ENCODE results near the gene TM9SF1. TPM values are rescaled to one million over a fixed set of nuclear protein-coding genes. Genes with fewer than 3 reads are reported as not detected.
A peak's percentile ranks its signal among the peaks of the same experiment; 100 is the strongest.

The TM9SF1 gene
- total and polyA plus RNA-seq, 2 of the 13 experiments (the other 11 are each of a cell fraction or from before 2014, with no cell fraction given) = 83.2 to 110 TPM

DNA sequence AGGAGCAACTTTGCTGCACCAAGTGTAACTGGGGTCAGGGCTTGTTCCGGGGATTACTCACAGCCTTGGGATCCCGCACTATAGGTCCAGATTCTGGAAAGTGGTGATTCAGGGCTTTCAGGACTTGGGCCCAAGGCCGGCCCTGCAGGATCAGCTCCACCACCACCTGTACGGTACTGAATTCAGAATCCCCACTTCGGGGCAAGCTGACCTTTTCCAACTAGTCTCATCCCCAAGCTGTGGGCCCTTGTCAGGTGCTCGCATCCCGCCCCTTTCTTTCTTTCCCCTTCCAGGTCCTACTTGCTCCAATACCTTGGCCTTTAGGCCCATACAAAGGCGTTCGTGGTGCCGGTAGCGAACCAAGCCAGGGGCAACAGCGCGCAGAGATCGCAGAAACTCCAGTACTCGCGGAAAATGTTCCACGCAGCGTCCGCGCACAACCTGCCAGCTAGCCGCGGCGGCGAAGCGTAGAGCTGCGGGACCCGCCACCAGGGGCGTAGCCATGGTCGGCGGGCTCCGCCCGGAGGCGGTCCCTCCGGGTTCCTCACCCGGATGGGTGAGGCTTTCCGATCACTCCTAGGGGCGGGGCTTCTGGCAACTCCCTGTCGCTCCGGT, 46.7 kb upstream of the TM9SF1 start (continued):
- TF ChIP-seq, protein P1, sequence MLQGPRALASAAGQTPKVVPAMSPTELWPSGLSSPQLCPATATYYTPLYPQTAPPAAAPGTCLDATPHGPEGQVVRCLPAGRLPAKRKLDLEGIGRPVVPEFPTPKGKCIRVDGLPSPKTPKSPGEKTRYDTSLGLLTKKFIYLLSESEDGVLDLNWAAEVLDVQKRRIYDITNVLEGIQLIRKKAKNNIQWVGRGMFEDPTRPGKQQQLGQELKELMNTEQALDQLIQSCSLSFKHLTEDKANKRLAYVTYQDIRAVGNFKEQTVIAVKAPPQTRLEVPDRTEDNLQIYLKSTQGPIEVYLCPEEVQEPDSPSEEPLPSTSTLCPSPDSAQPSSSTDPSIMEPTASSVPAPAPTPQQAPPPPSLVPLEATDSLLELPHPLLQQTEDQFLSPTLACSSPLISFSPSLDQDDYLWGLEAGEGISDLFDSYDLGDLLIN (CRISPR knock-in tag; IDR thresholded peaks at IDR 0.05; ENCODE audit: borderline replicate concordance) = no peak
- TF ChIP-seq, protein P2, sequence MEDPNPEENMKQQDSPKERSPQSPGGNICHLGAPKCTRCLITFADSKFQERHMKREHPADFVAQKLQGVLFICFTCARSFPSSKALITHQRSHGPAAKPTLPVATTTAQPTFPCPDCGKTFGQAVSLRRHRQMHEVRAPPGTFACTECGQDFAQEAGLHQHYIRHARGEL (CRISPR knock-in tag; IDR thresholded peaks at IDR 0.05) = 0 out of 2 replicates have a peak, but pooled peaks have one; percentile 31
- TF ChIP-seq, protein P3, sequence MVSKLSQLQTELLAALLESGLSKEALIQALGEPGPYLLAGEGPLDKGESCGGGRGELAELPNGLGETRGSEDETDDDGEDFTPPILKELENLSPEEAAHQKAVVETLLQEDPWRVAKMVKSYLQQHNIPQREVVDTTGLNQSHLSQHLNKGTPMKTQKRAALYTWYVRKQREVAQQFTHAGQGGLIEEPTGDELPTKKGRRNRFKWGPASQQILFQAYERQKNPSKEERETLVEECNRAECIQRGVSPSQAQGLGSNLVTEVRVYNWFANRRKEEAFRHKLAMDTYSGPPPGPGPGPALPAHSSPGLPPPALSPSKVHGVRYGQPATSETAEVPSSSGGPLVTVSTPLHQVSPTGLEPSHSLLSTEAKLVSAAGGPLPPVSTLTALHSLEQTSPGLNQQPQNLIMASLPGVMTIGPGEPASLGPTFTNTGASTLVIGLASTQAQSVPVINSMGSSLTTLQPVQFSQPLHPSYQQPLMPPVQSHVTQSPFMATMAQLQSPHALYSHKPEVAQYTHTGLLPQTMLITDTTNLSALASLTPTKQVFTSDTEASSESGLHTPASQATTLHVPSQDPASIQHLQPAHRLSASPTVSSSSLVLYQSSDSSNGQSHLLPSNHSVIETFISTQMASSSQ (IDR thresholded peaks at IDR 0.05; ENCODE audit: low read depth) = no peak
- TF ChIP-seq, protein P3 (CRISPR knock-in tag; IDR thresholded peaks at IDR 0.05; ENCODE audit: borderline replicate concordance) = no peak
- TF ChIP-seq ZNF550 (CRISPR knock-in tag; IDR thresholded peaks at IDR 0.05; ENCODE audit: borderline replicate concordance) = peak; percentile 21; the same call in 1 of the 2 replicates
- peak; percentile 65; the same call in 1 of the 2 replicates for TF ChIP-seq ZBTB1 (CRISPR knock-in tag; IDR thresholded peaks at IDR 0.05; ENCODE audit: borderline replicate concordance)
- TF ChIP-seq, protein P4, sequence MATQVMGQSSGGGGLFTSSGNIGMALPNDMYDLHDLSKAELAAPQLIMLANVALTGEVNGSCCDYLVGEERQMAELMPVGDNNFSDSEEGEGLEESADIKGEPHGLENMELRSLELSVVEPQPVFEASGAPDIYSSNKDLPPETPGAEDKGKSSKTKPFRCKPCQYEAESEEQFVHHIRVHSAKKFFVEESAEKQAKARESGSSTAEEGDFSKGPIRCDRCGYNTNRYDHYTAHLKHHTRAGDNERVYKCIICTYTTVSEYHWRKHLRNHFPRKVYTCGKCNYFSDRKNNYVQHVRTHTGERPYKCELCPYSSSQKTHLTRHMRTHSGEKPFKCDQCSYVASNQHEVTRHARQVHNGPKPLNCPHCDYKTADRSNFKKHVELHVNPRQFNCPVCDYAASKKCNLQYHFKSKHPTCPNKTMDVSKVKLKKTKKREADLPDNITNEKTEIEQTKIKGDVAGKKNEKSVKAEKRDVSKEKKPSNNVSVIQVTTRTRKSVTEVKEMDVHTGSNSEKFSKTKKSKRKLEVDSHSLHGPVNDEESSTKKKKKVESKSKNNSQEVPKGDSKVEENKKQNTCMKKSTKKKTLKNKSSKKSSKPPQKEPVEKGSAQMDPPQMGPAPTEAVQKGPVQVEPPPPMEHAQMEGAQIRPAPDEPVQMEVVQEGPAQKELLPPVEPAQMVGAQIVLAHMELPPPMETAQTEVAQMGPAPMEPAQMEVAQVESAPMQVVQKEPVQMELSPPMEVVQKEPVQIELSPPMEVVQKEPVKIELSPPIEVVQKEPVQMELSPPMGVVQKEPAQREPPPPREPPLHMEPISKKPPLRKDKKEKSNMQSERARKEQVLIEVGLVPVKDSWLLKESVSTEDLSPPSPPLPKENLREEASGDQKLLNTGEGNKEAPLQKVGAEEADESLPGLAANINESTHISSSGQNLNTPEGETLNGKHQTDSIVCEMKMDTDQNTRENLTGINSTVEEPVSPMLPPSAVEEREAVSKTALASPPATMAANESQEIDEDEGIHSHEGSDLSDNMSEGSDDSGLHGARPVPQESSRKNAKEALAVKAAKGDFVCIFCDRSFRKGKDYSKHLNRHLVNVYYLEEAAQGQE (IDR thresholded peaks at IDR 0.05; ENCODE audit: borderline replicate concordance in 1 of 2, low read depth in 1 of 2, low read length in 2 of 2) = no peak; a peak in 1 of 4 replicates
- TF ChIP-seq CHD4 (IDR thresholded peaks at IDR 0.05; ENCODE audit: borderline replicate concordance, low read length) = no peak
- TF ChIP-seq, protein P5, sequence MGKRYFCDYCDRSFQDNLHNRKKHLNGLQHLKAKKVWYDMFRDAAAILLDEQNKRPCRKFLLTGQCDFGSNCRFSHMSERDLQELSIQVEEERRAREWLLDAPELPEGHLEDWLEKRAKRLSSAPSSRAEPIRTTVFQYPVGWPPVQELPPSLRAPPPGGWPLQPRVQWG (CRISPR knock-in tag; IDR thresholded peaks at IDR 0.05; ENCODE audit: borderline replicate concordance, low read depth) = no peak; the same call in 1 of the 2 replicates
- TF ChIP-seq ZMAT3 (CRISPR knock-in tag; conservative IDR thresholded peaks at IDR 0.05) = no peak
- peak; percentile 10; the same call in 1 of the 2 replicates for TF ChIP-seq RFX3 (CRISPR knock-in tag; IDR thresholded peaks at IDR 0.05)
- TF ChIP-seq ZNF710 (CRISPR knock-in tag; IDR thresholded peaks at IDR 0.05; ENCODE audit: borderline replicate concordance) = no peak
- no peak for TF ChIP-seq ZNF432 (CRISPR knock-in tag; IDR thresholded peaks at IDR 0.05; ENCODE audit: borderline replicate concordance)
- no peak for TF ChIP-seq ZNF160 (CRISPR knock-in tag; IDR thresholded peaks at IDR 0.05)
- TF ChIP-seq CCAR2 (optimal IDR thresholded peaks at IDR 0.05; ENCODE audit: low read depth, low read length) = peak; percentile 27
- no peak for TF ChIP-seq CENPT (CRISPR knock-in tag; IDR thresholded peaks at IDR 0.05; ENCODE audit: low read depth)
- no peak for TF ChIP-seq KLF11 (CRISPR knock-in tag; IDR thresholded peaks at IDR 0.05)
